Neuron (in vitro differentiated cells): ENCODE results near the gene GRM4.

Experiments used
- H2AFZ ChIP-seq: one replicate; pipeline ENCODE4 v1.6.1; 2013; ENCODE audit warnings: low read depth, mild to moderate bottlenecking, inconsistent platforms, low read length, moderate library complexity
- H3K27me3 ChIP-seq: one replicate; pipeline ENCODE4 v1.6.1; 2013; ENCODE audit warnings: low read length; ENCODE audit not compliant: insufficient read depth
- H3K36me3 ChIP-seq: one replicate; pipeline ENCODE4 v1.6.1; 2013; ENCODE audit warnings: low read length; ENCODE audit not compliant: insufficient read depth
- H3K4me1 ChIP-seq: one replicate; pipeline ENCODE4 v1.6.1; 2013; ENCODE audit warnings: low read length; ENCODE audit not compliant: insufficient read depth
- H3K4me3 ChIP-seq: 2 replicates; pipeline ENCODE4 v1.5.1; 2013; ENCODE audit warnings: mild to moderate bottlenecking, low read length, moderate library complexity
- H3K9me3 ChIP-seq: one replicate; pipeline ENCODE4 v1.6.1; 2013; ENCODE audit warnings: low read length

The GRM4 gene

DNA sequence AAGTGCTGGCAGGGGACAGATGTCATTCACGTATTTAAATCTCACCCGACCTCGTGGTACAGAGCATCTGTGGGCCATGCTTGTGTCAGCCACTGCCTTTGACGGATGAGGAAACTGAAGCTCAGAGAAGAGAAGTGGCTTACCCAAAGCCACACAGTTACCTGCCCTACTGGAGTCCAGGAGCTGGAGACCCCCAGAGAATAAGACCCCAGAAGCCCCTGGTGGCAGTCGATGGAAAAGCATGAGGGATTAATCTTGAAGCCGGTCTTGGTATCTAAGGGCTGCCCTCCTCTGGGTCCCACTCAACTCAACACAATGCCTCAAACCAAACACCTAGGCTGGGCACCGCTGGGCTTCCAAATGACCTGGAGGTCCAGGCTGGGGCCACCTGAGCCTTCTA, 83.1 kb downstream of the GRM4 start:
- peaks cover 16% of the 10 kb centered on the region for H3K27me3 ChIP-seq
- no peak overlapping the region for H2AFZ ChIP-seq
- no peaks in the 10 kb centered on the region for H3K36me3 ChIP-seq
- no peak overlapping the region for H3K4me3 ChIP-seq
- H3K4me1 ChIP-seq = no peaks in the 10 kb centered on the region
- no peaks in the 10 kb centered on the region for H3K9me3 ChIP-seq

DNA sequence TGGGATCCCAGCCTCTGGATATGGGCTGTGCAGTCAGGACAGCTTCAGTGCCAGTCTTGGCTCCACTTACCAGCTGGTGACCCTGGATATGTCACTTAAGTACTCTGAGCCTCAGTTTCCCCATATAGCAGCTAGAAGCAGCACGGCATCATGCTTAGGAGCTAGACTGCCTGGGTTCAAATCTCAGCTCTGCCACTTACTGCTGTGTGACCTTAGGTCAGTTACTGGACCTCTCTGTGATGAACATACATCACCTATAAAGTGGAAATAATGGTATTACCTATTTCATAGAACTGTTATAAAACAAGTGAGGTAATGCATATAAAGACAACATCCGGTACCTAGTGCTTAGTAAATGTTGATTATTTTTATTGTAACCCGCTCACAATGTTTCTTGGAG, 83.7 kb downstream of the GRM4 start:
- Histone ChIP-seq H3K9me3 (no peaks in the 10 kb centered on the region), H3K4me3 (no peak overlapping the region), H3K36me3 (no peaks in the 10 kb centered on the region), H3K27me3 (peaks cover 23% of the 10 kb centered on the region), H3K4me1 (no peaks in the 10 kb centered on the region), H2AFZ (no peak overlapping the region)

DNA sequence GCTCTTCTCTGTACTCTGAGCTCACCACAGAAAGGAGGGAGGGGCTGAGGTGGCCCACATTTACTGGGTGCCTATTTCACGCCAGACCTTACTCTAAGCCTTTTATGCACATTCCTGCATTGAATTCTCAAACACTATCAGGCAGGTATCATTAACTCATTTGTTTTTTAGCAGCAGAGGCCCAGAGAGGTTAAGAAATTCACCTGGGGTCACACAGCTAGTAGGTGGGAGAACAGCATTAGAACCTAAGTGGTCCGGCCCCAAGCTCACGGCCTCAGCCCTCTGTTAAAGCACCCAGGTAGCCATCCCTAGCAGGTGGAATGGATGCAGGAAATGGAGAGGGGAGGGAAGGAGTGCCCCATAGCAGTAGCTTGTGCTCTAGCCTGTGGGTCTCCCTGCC, 84.5 kb downstream of the GRM4 start:
- Histone ChIP-seq H3K4me1 (no peaks in the 10 kb centered on the region), H3K27me3 (peaks cover 28% of the 10 kb centered on the region), H3K36me3 (no peaks in the 10 kb centered on the region), H2AFZ (no peak overlapping the region), H3K4me3 (no peak overlapping the region), H3K9me3 (no peaks in the 10 kb centered on the region)

- no peaks in the 10 kb centered on the region for H3K9me3 ChIP-seq
- peaks cover 28% of the 10 kb centered on the region for H3K27me3 ChIP-seq
- no peak overlapping the region for H3K4me3 ChIP-seq
- no peaks in the 10 kb centered on the region for H3K4me1 ChIP-seq
- H2AFZ ChIP-seq = no peak overlapping the region
- H3K36me3 ChIP-seq = no peaks in the 10 kb centered on the region
Measured at GRCh38 chr6:34059914-34060313, 86.0 kb downstream of the GRM4 start.

GRCh38 chr6:34059136-34059731, 86.7 kb downstream of the GRM4 start:
- Histone ChIP-seq H3K4me3 (no peak overlapping the region), H3K27me3 (peaks cover 28% of the 10 kb centered on the region), H2AFZ (no peak overlapping the region), H3K36me3 (no peaks in the 10 kb centered on the region), H3K4me1 (no peaks in the 10 kb centered on the region), H3K9me3 (no peaks in the 10 kb centered on the region)

GRCh38 chr6:34057790-34058189, 88.1 kb downstream of the GRM4 start:
- Histone ChIP-seq H3K4me1 (no peaks in the 10 kb centered on the region), H3K27me3 (peaks cover 28% of the 10 kb centered on the region), H3K9me3 (no peaks in the 10 kb centered on the region), H2AFZ (no peak overlapping the region), H3K4me3 (no peak overlapping the region), H3K36me3 (no peaks in the 10 kb centered on the region)

GRCh38 chr6:34057191-34057590, 88.7 kb downstream of the GRM4 start:
- Histone ChIP-seq H2AFZ (no peak overlapping the region), H3K4me1 (no peaks in the 10 kb centered on the region), H3K36me3 (no peaks in the 10 kb centered on the region), H3K9me3 (no peaks in the 10 kb centered on the region), H3K27me3 (peaks cover 28% of the 10 kb centered on the region), H3K4me3 (no peak overlapping the region)

DNA sequence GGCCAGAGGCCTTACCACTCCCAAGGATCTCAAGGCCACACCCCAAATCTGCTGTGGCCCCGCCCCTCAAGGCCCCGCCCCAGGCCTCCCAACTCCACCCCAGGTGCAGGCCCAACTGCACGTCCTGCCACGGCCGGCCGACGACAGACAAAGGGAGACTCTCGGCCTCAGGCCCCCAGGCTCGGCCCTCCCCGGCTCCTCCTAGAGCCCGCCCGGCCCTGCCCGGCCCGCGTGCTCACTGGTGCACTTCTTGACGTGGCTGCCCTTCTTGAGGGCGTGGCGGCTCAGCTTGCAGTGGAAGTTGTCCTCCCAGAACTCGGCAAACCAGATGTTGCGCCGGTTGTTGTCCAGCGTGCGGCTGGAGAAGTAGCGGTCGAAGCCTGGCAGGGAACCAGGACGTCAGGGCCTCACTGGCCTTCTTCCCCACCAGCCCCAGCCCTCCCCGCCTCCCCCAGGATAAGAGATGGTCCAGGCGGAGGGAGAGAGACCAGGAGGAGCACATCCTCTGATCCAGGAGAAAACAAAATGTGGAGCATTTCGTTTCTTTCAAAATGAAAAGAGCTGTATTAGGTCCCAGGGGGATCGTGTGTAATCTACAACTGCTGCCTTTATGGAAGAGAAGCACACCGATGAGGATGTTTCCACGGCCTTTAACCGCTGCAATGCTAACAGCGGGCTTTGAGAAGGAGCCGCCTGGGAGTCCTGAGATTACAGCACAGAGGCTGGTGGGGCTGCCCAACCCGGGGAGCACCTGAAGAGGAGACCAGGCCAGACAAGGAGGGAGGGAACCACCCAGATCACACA, 89.4 kb downstream of the GRM4 start:
- no peaks in the 10 kb centered on the region for H3K4me1 ChIP-seq
- no peaks in the 10 kb centered on the region for H3K36me3 ChIP-seq
- no peaks in the 10 kb centered on the region for H3K9me3 ChIP-seq
- no peak overlapping the region for H3K4me3 ChIP-seq
- peaks cover 28% of the 10 kb centered on the region for H3K27me3 ChIP-seq
- H2AFZ ChIP-seq = no peak overlapping the region

DNA sequence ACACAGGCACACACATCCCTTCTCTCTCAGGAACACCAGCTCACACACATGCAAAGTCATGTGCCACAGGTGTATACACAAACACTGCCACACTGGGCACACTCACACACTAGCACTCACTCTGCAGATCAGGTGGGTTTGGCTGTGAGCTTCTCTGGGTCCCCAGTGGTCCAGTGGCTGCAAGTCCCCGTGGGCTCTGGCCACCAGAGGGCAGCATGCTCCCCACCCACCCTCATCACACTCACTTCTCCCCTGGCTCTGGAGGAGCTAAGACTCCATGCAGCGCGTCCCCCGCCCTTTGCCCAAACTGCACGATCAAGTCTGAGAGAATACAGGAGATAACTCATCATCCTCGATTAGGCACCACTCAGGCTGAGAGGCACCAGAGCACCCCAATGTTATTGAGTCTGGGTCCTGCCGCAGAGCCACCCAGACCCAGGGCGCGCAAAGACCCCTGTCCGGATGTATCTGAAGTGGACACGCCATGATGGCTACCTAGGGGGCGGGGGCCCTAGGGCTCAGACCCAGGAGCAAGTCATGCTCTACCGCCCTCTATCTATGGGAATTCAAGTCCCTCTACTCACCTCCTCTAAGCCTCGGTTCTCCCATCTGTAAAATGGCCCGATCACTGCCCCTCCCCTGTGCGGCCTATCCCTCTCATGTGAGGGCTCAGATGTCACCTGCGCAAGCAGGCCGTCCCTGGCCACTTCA, 90.5 kb downstream of the GRM4 start:
- Histone ChIP-seq H3K36me3 (no peaks in the 10 kb centered on the region), H3K9me3 (no peaks in the 10 kb centered on the region), H2AFZ (no peak overlapping the region), H3K4me1 (no peaks in the 10 kb centered on the region), H3K4me3 (no peak overlapping the region), H3K27me3 (peaks cover 28% of the 10 kb centered on the region)

DNA sequence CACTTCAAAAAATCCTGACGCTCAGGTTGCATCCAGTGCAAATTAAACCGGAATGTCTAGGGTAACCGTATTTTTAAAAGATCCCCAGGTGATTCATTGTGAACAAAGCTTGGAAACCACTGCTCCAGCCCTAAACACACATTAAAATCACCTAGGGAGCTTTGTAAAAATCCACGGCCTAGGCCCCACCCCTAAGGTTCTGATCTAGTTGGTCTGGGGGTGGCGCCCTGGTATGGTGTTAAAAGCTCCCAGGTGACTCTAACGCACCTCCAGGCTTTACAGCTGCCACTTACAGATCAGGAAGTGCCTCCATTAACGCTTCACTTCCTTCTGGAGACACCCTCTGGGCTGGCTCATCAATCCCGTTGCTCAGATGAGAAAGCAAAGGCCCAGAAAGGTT, 92.2 kb downstream of the GRM4 start:
- Histone ChIP-seq H3K27me3 (peaks cover 19% of the 10 kb centered on the region), H3K4me1 (no peaks in the 10 kb centered on the region)

DNA sequence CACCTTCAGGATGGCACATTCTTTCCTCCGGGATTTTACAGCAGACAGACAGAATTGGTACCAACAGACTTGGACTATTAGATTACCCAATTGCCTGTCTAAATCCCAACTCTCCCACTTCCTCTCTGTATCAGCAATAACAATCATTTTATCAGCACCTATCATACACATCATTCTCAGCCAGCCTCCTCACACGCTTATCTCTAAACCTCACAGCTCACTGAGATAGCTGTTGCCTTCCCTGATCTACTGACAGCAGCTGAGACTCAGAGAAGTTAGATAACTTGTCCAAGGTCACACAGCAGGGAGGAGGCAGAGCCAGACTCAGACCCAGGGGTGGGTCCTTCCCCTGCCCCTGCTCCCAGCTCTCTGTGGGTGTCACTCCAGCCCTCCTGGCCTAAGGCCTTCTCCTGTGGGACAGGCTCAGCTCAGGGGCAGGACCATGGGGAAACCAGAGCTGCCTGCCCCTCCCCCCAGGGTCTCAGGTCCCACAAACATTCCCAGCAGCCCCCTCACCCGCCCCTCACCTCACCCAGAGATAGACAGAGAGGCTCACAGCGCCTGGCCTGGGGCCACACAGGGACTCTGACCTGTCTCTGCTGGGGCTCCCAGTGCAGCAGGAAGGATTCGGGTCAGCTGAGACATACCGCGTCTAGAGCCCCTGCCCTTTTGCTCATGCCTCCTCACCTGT, 92.8 kb downstream of the GRM4 start:
- no peaks in the 10 kb centered on the region for H3K9me3 ChIP-seq

More for the DNA sequence above, 92.2 kb downstream of the GRM4 start:
- Histone ChIP-seq H2AFZ (no peak overlapping the region), H3K9me3 (no peaks in the 10 kb centered on the region), H3K36me3 (no peaks in the 10 kb centered on the region), H3K4me3 (no peak overlapping the region)

GRCh38 chr6:34052071-34052825, 93.6 kb downstream of the GRM4 start:
- H3K27me3 ChIP-seq = peaks cover 6% of the 10 kb centered on the region

More for the DNA sequence above, 92.8 kb downstream of the GRM4 start:
- H3K4me1 ChIP-seq = no peaks in the 10 kb centered on the region
- no peak overlapping the region for H3K4me3 ChIP-seq
- no peaks in the 10 kb centered on the region for H3K36me3 ChIP-seq
- peaks cover 14% of the 10 kb centered on the region for H3K27me3 ChIP-seq
- no peak overlapping the region for H2AFZ ChIP-seq

More at GRCh38 chr6:34052071-34052825, 93.6 kb downstream of the GRM4 start:
- H3K36me3 ChIP-seq = no peaks in the 10 kb centered on the region
- H2AFZ ChIP-seq = no peak overlapping the region
- H3K4me1 ChIP-seq = no peaks in the 10 kb centered on the region
- H3K9me3 ChIP-seq = no peaks in the 10 kb centered on the region
- H3K4me3 ChIP-seq = no peak overlapping the region
